HCT116 (cell line): Measurements from ENCODE around the gene LRIF1. TPM values are rescaled to one million over a fixed set of nuclear protein-coding genes. Genes with fewer than 3 reads are reported as not detected.

Experiments used
- ATAC-seq: fragments of 200-7000 bp; cut with Tn5 transposase; 2 replicates; pipeline ENCODE4 v1.9.1; 2020; ENCODE audit warnings: mild to moderate bottlenecking, moderate library complexity
- BruUV-seq: library from RNA; stranded (reverse); fragments of 400-500 nt; replicated peaks from 2 replicates; lab custom pipeline; 2021; lab: Mats Ljungman, UMichigan
- CTCF ChIA-PET: fragments of 300-600 bp; sonication (Branson Sonifier 250); formaldehyde crosslinking; loops from one replicate; lab custom pipeline; 2021; ENCODE audit warnings: antibody characterized with exemption; lab: Charles Lee
- POLR2A ChIA-PET: fragments of 300-600, 350-600 bp; sonication (Branson Sonifier 250); formaldehyde crosslinking; loops from one replicate; lab custom pipeline; 2021; ENCODE audit warnings: antibody characterized with exemption; lab: Charles Lee
- RAD21 ChIA-PET, 2 experiments: fragments of 300-600 bp; sonication (Branson Sonifier 250); formaldehyde crosslinking; loops; one replicate each; lab custom pipeline; 2023; ENCODE audit warnings: low total read pairs in 2 of 2; ENCODE audit not compliant: uncharacterized antibody in 2 of 2, unreplicated experiment in 2 of 2, low non-redundant PET in 1 of 2; lab: Charles Lee
- DNase-seq: peaks from one replicate; pipeline ENCODE4 v3.0.0-alpha.2; 2010; ENCODE audit warnings: low read depth, low spot score
- H2AFZ ChIP-seq: fragments of 200-600 bp; shearing (Covaris generic), sonication (generic); 2 replicates; pipeline ENCODE4 v1.6.1; 2017; ENCODE audit warnings: low read depth, mixed run types, mixed read lengths, antibody characterized with exemption, low read length; ENCODE audit not compliant: poor library complexity, severe bottlenecking
- H3K27ac ChIP-seq: 2 replicates; pipeline ENCODE4 v1.5.1; 2012; ENCODE audit warnings: low read depth, low read length
- H3K27me3 ChIP-seq: fragments of 200-600 bp; sonication (generic); 2 replicates; pipeline ENCODE4 v1.6.1; 2016; ENCODE audit warnings: mixed run types, low read length, mixed read lengths; ENCODE audit not compliant: insufficient read depth
- H3K36me3 ChIP-seq, 2 experiments: fragments of 200-500 bp in 1 of 2; fragments of 200-600 bp in 1 of 2; sonication (Bioruptor generic) in 1 of 2; sonication (generic) in 1 of 2; 2 replicates each; pipeline versions ENCODE4 v1.5.1 to v1.6.1; 2014 to 2016; ENCODE audit warnings: low read length in 2 of 2, inconsistent platforms in 1 of 2, mixed read lengths in 1 of 2, mixed run types in 1 of 2; ENCODE audit not compliant: insufficient read depth in 2 of 2, control insufficient read depth in 1 of 2
- H3K4me1 ChIP-seq, 2 experiments: fragments of 200-600 bp in 1 of 2; sonication (generic) in 1 of 2; 2 replicates each; pipeline versions ENCODE4 v1.5.1 to v1.6.1; 2012 to 2017; ENCODE audit warnings: low read length in 2 of 2, inconsistent platforms in 1 of 2, mild to moderate bottlenecking in 1 of 2, mixed read lengths in 1 of 2, mixed run types in 1 of 2, moderate library complexity in 1 of 2; ENCODE audit not compliant: insufficient read depth in 2 of 2, control insufficient read depth in 1 of 2
- H3K4me2 ChIP-seq: fragments of 200-600 bp; sonication (generic); 2 replicates; pipeline ENCODE4 v1.6.1; 2017; ENCODE audit warnings: mixed run types, low read length, mixed read lengths
- H3K4me3 ChIP-seq, 2 experiments: fragments of 200-600 bp in 1 of 2; sonication (generic) in 1 of 2; replicated peaks in 1 of 2; 2 replicates each; pipeline ENCODE4 v1.5.1; 2011 to 2016; ENCODE audit warnings: low read length in 2 of 2, control low read depth in 1 of 2, low read depth in 1 of 2, mild to moderate bottlenecking in 1 of 2, mixed read lengths in 1 of 2, mixed run types in 1 of 2
- H3K79me2 ChIP-seq: fragments of 200-600 bp; sonication (generic); 2 replicates; pipeline ENCODE4 v1.6.1; 2017; ENCODE audit warnings: mild to moderate bottlenecking, mixed run types, low read length, moderate library complexity, mixed read lengths; ENCODE audit not compliant: insufficient read depth
- H3K9ac ChIP-seq: fragments of 200-600 bp; sonication (generic); 2 replicates; pipeline ENCODE4 v1.6.1; 2016; ENCODE audit warnings: low read length, mixed read lengths
- H3K9me2 ChIP-seq: fragments of 200-600 bp; sonication (generic), shearing (Covaris generic); 2 replicates; pipeline ENCODE4 v1.6.1; 2017; ENCODE audit warnings: mixed run types, mild to moderate bottlenecking, moderate library complexity; ENCODE audit not compliant: insufficient read depth
- H3K9me3 ChIP-seq, 2 experiments: fragments of 200-500 bp in 1 of 2; fragments of 200-600 bp in 1 of 2; sonication (Bioruptor generic) in 1 of 2; sonication (generic) in 1 of 2; 2 replicates each; pipeline ENCODE4 v1.6.1; 2014 to 2017; ENCODE audit warnings: low read length in 2 of 2, mixed read lengths in 2 of 2, inconsistent platforms in 1 of 2, low read depth in 1 of 2, mild to moderate bottlenecking in 1 of 2, mixed run types in 1 of 2, moderate library complexity in 1 of 2; ENCODE audit not compliant: control insufficient read depth in 1 of 2, insufficient read depth in 1 of 2
- H4K20me1 ChIP-seq: fragments of 200-600 bp; sonication (generic), shearing (Covaris generic); 2 replicates; pipeline ENCODE4 v1.6.1; 2017; ENCODE audit warnings: mixed run types, mild to moderate bottlenecking, moderate library complexity; ENCODE audit not compliant: insufficient read depth
- ATF3 ChIP-seq: IDR thresholded peaks from 2 replicates; pipeline ENCODE4 v1.6.1; 2012
- CBX3 ChIP-seq: IDR thresholded peaks from 2 replicates; pipeline ENCODE4 v1.6.1; 2012; ENCODE audit warnings: low read depth
- CEBPB ChIP-seq: IDR thresholded peaks from 2 replicates; pipeline ENCODE4 v1.6.1; 2012; ENCODE audit warnings: low read depth
- CTCF ChIP-seq, 3 experiments: fragments of 200-600 bp in 1 of 3; sonication (generic) in 1 of 3; IDR thresholded peaks in 2 of 3; conservative IDR thresholded peaks in 1 of 3; 2 replicates each; pipeline ENCODE4 v1.5.1; 2012 to 2017; ENCODE audit warnings: low read depth in 2 of 3, low read length in 2 of 3, antibody characterized with exemption in 1 of 3, borderline replicate concordance in 1 of 3, control low read depth in 1 of 3, mild to moderate bottlenecking in 1 of 3, mixed read lengths in 1 of 3, mixed run types in 1 of 3, moderate library complexity in 1 of 3; ENCODE audit not compliant: insufficient read depth in 1 of 3
- EGR1 ChIP-seq: IDR thresholded peaks from 2 replicates; pipeline ENCODE4 v1.6.1; 2012; ENCODE audit warnings: low read depth
- EZH2 ChIP-seq: fragments of 200-600 bp; sonication (generic); IDR thresholded peaks from 2 replicates; pipeline ENCODE4 v1.6.1; 2017; ENCODE audit warnings: antibody characterized with exemption, mixed run types
- EZH2phosphoT487 ChIP-seq: fragments of 200-600 bp; IDR thresholded peaks from 2 replicates; pipeline ENCODE4 v1.6.1; 2018; ENCODE audit warnings: antibody characterized with exemption, borderline replicate concordance
- JUND ChIP-seq: IDR thresholded peaks from 2 replicates; pipeline ENCODE4 v1.6.1; 2012
- MAX ChIP-seq: IDR thresholded peaks from 2 replicates; pipeline ENCODE4 v1.6.1; 2012
- POLR2A ChIP-seq: IDR thresholded peaks from 2 replicates; pipeline ENCODE4 v1.7.0; 2011; ENCODE audit warnings: borderline replicate concordance; ENCODE audit not compliant: insufficient read depth, insufficient read length; ENCODE audit errors: extremely low read depth
- POLR2AphosphoS5 ChIP-seq: IDR thresholded peaks from 2 replicates; pipeline ENCODE4 v1.6.1; 2011; ENCODE audit warnings: mild to moderate bottlenecking, low read depth, low read length, moderate library complexity
- RAD21 ChIP-seq: IDR thresholded peaks from 2 replicates; pipeline ENCODE4 v1.6.1; 2012; ENCODE audit warnings: low read depth, mild to moderate bottlenecking
- SIN3A ChIP-seq: IDR thresholded peaks from 2 replicates; pipeline ENCODE4 v1.6.1; 2012; ENCODE audit warnings: low read depth
- SP1 ChIP-seq: IDR thresholded peaks from 2 replicates; pipeline ENCODE4 v1.6.1; 2012; ENCODE audit warnings: low read depth
- SRF ChIP-seq: IDR thresholded peaks from 2 replicates; pipeline ENCODE4 v1.6.1; 2012; ENCODE audit warnings: low read depth
- TCF7L2 ChIP-seq: IDR thresholded peaks from 2 replicates; pipeline ENCODE4 v1.7.0; 2011; ENCODE audit warnings: borderline replicate concordance, inconsistent platforms; ENCODE audit not compliant: insufficient read depth, insufficient read length; ENCODE audit errors: extremely low read depth
- ZBTB33 ChIP-seq: IDR thresholded peaks from 2 replicates; pipeline ENCODE4 v1.6.1; 2011; ENCODE audit warnings: mild to moderate bottlenecking, low read length, moderate library complexity; ENCODE audit not compliant: insufficient replicate concordance; ENCODE audit errors: extremely low read depth
- ZFX ChIP-seq: fragments of 450-650 bp; IDR thresholded peaks from 2 replicates; pipeline ENCODE4 v1.6.1; 2017
- ZNF274 ChIP-seq: fragments of 200-500 bp; sonication (Bioruptor generic); IDR thresholded peaks from 2 replicates; pipeline ENCODE4 v1.6.1; 2014; ENCODE audit warnings: mild to moderate bottlenecking, low read depth, low read length, inconsistent platforms
- intact Hi-C: fragments of 100-400 bp; cut with micrococcal nuclease; formaldehyde crosslinking; loops from 2 replicates; pipeline ENCODE4 v1.10.0; 2022
- total RNA-seq: library from RNA; stranded (reverse); gene quantifications from one replicate; pipeline ENCODE4 v1.2.1, GENCODE V29; 2021; ENCODE audit not compliant: unreplicated experiment

The LRIF1 gene
- total RNA-seq, 1 experiment from 2014 or later = 21.8 TPM

- TF ChIP-seq ZBTB33 = no peak
These were observed 1.8 kb downstream of the LRIF1 start (continued) for GRCh38 chr1:110961902-110962301.

GRCh38 chr1:110960777-110961420, 2.8 kb downstream of the LRIF1 start:
- POLR2A ChIA-PET = no interaction called here

More at GRCh38 chr1:110960777-110961420, 2.8 kb downstream of the LRIF1 start:
- intact Hi-C loops = no loop called here
- Histone ChIP-seq H3K36me3 (no peaks in the 10 kb centered on the region), H3K27me3 (no peaks in the 10 kb centered on the region), H3K4me2 (no peak overlapping the region), H3K27ac (no peak overlapping the region), H2AFZ (no peak overlapping the region), H3K4me3 (no peak overlapping the region), H3K9me2 (no peaks in the 10 kb centered on the region), H3K4me1 (peaks cover 3 to 6% of the 10 kb centered on the region in 2 experiments; a peak in 2 of 4 replicates), H3K9ac (no peak overlapping the region), H3K9me3 (no peaks in the 10 kb centered on the region), H4K20me1 (no peaks in the 10 kb centered on the region), H3K79me2 (peaks cover 76% of the 10 kb centered on the region)
- ATAC-seq = no peak
- no TSS peak for BruUV-seq
- RAD21 ChIA-PET = no interaction called here
- no peak for DNase-seq
- CTCF ChIA-PET = interaction anchor here (0.9 kb wide), 1 partner anchor 32 kb away, joined by 3 read pairs; no protein-coding TSS in a partner anchor
- TF ChIP-seq JUND (no peak), CTCF (IDR thresholded peaks at IDR 0.05 in 2 of 3, conservative IDR thresholded peaks at IDR 0.05 in 1 of 3; ENCODE audit: borderline replicate concordance in 1 of 3, insufficient read depth in 1 of 3, low read depth in 2 of 3, low read length in 2 of 3) (no peak), ATF3 (no peak), SP1 (no peak), EZH2phosphoT487 (no peak), POLR2A (no peak), EGR1 (no peak), ZNF274 (no peak), EZH2 (no peak), RAD21 (no peak), CEBPB (no peak), CBX3 (no peak), ZFX (no peak), TCF7L2 (no peak), SIN3A (no peak), POLR2AphosphoS5 (no peak), SRF (no peak), MAX (no peak), ZBTB33 (no peak)
